Aorta (tissue), 5 donors: ENCODE measurements around the gene MPZL1. TPM values are rescaled to one million over a fixed set of nuclear protein-coding genes. Genes with fewer than 3 reads are reported as not detected.
A peak's percentile ranks its signal among the peaks of the same experiment; 100 is the strongest.

ENCODE experiments used
- ATAC-seq: fragments of 200-7000 bp; cut with Tn5 transposase; one replicate; pipeline ENCODE4 v1.9.1; 2022; ENCODE audit warnings: moderate library complexity; ENCODE audit not compliant: low FRiP score
- DNase-seq, 2 donors: peaks; one replicate each; pipeline ENCODE4 v3.0.0-alpha.2; 2020
- H3K27ac ChIP-seq, 2 donors: one replicate each; pipeline ENCODE4 v1.5.1; 2013; ENCODE audit warnings: low read length in 2 of 2, mild to moderate bottlenecking in 2 of 2, moderate library complexity in 2 of 2, control low read depth in 1 of 2, inconsistent platforms in 1 of 2, low read depth in 1 of 2
- H3K27me3 ChIP-seq, 2 donors: one replicate each; pipeline ENCODE4 v1.6.1; 2013; ENCODE audit warnings: control low read depth in 1 of 2, low read length in 1 of 2, mild to moderate bottlenecking in 1 of 2, moderate library complexity in 1 of 2; ENCODE audit not compliant: insufficient read depth in 2 of 2, control insufficient read depth in 1 of 2
- H3K36me3 ChIP-seq, 2 donors: one replicate each; pipeline ENCODE4 v1.6.1; 2013; ENCODE audit warnings: control low read depth in 1 of 2, low read length in 1 of 2, mild to moderate bottlenecking in 1 of 2; ENCODE audit not compliant: insufficient read depth in 2 of 2, control insufficient read depth in 1 of 2
- H3K4me1 ChIP-seq, 2 donors: one replicate each; pipeline ENCODE4 v1.6.1; 2013; ENCODE audit warnings: low read length in 2 of 2, control low read depth in 1 of 2, mild to moderate bottlenecking in 1 of 2, moderate library complexity in 1 of 2; ENCODE audit not compliant: insufficient read depth in 2 of 2, control insufficient read depth in 1 of 2
- H3K4me3 ChIP-seq, 2 donors: one replicate each; pipeline ENCODE4 v1.5.1; 2013; ENCODE audit warnings: low read length in 2 of 2, control low read depth in 1 of 2, mild to moderate bottlenecking in 1 of 2
- H3K9me3 ChIP-seq: one replicate; pipeline ENCODE4 v1.6.1; 2013; ENCODE audit warnings: mild to moderate bottlenecking, low read length; ENCODE audit not compliant: control insufficient read depth
- WGBS, 2 donors: extraction: QIAGEN DNeasy Blood & Tissue Kit; methylation state at CpG; one replicate each; pipeline ENCODE4 v1.1.7; 2013; 5-methylcytosine and 5-hydroxymethylcytosine counted together
- intact Hi-C, 2 donors: fragments of 100-400 bp; cut with DNase I; formaldehyde crosslinking; loops; one replicate each; pipeline versions ENCODE4 v1.14.2 to v1.15.0; 2022
- long read RNA-seq, 2 donors: library from polyadenylated mRNA; unstranded; transcript quantifications; one replicate each; pipeline ENCODE4 v2.0.0, GENCODE V29; 2020 to 2021
- polyA plus RNA-seq, 2 donors: library from polyadenylated mRNA; stranded (reverse); fragments of 200-250 nt; gene quantifications; one replicate each; pipeline ENCODE4 v1.2.3, GENCODE V29; 2013
- total RNA-seq, 2 donors: library from RNA; stranded (reverse); fragmentation: NEBNext Ultra II Directional; extraction: Animal tissue kit (Norgen Biotek cat#: 25700); gene quantifications; one replicate each; pipeline ENCODE4 v1.2.1, GENCODE V29; 2021
- donor health status: healthy with polysubstance abuse.
- donor health status: Bipolar disorder and iron deficiency.
- donor health status: DM: no; HTN: no; CAD: no.
- donor health status: DM: no; HTN: no; CAD: no.
- donor health status: DM: yes; HTN: yes; CAD: no.

Gene MPZL1
- total RNA-seq (100 to 1,000 TPM; 101 to 148 TPM), polyA plus RNA-seq (10 to 100 TPM; 21.7 to 58.8 TPM)
- long read RNA-seq, donor 1, full-length matches to known transcripts: 65 of 105 reads
- long read RNA-seq, donor 1, partial matches to known transcripts: 2 of 105 reads
- long read RNA-seq, donor 1, other reads (novel, unspliced or antisense): 38 of 105 reads
- long read RNA-seq, donor 2, full-length matches to known transcripts: 73 of 104 reads
- long read RNA-seq, donor 2, partial matches to known transcripts: 4 of 104 reads
- long read RNA-seq, donor 2, other reads (novel, unspliced or antisense): 27 of 104 reads

DNA sequence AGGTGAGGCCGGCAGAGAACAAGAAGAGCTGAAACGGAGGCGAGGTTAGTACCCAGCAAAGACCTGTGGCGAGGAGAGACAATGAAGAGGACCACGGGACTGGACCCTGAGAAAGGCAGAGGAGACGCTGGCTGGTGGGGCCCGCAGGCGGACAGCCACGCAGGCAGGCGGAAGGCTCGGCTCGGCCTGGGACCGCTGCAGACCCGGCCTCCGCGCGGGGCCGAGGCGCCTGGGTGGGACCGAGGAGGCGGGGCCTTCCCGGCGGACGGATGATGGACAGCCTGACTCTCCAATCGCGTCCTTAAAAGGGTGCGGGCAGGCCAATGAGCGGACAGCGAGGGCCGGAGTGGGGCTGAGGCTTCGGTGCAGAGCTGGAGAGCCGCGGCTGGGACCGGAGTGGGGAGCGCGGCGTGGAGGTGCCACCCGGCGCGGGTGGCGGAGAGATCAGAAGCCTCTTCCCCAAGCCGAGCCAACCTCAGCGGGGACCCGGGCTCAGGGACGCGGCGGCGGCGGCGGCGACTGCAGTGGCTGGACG, at the start of gene MPZL1:
Gene MPZL1, plus strand, starts transcription at position 366 of the 535 bp plus-strand sequence. CDS start 170 bp downstream, outside the sequence.
- Histone ChIP-seq H3K27ac (peak within 1 kb of the TSS; percentile 85 to 97), H3K9me3 (no peaks in the 10 kb centered on the region), H3K4me1 (peaks cover 7 to 12% of the 10 kb centered on the region in 2 donors), H3K27me3 (no peaks in the 10 kb centered on the region), H3K4me3 (peak within 1 kb of the TSS; percentile 93 to 96), H3K36me3 (no peaks in the 10 kb centered on the region)
- ATAC-seq: peak; percentile 98
- intact Hi-C loops: loop anchor here (2.0 to 5.0 kb wide), 2 partner anchors 81 kb away; no protein-coding TSS in a partner anchor
- DNase-seq: peak; percentile 97 to 98
- WGBS, 2 donors: 0% methylated on average over 34 to 52 of the region's 52 CpGs

DNA sequence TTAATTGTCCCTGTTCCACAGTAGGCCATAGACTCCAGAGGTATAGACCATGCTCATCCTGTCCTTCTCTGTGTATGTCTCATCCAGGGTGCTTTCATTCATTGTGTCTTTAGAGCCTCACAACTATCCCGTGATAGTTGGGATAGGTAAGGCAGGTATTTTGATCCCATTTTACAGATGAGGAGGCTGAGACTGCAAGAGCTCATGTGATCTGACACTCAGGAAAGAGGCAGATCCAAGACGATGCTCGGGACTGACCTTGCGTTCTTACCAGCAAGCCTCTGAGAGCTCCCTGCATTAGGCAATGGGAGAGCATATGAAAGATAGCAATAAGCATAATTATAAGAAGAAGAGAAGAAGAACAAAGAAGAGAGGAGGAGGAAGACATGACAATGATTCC, 49.0 kb upstream of the MPZL1 start:
- no peaks in the 10 kb centered on the region for H3K9me3 ChIP-seq
- intact Hi-C loops: no loop called here
- H3K36me3 ChIP-seq: no peaks in the 10 kb centered on the region
- H3K4me1 ChIP-seq: no peaks in the 10 kb centered on the region
- no peaks in the 10 kb centered on the region for H3K27me3 ChIP-seq
- no peak overlapping the region for H3K27ac ChIP-seq
- no peak for DNase-seq
- ATAC-seq: no peak
- 67 to 83% methylated on average over 4 of the region's 4 CpGs for WGBS, 2 donors
- H3K4me3 ChIP-seq: no peak overlapping the region

DNA sequence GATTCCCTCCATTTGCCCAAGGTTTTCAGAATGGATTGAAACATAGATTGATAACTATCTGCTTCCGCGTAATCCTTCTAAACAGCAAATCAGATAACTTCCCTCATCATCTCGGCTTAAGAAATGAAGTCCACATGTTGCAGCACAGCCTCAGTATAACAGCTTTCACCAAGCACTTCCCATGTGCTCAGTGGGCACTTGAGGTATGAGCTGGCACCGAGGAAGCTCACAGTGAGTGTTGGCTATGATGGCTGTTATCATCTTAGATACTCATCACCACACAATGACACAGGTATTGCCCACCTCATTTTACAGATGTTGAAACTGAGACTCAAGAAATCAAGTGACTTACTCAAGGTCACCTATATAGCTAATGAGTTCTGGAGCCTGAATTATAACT, 48.5 kb upstream of the MPZL1 start:
- 91% methylated on average over 4 of the region's 4 CpGs for WGBS, 2 donors

DNA sequence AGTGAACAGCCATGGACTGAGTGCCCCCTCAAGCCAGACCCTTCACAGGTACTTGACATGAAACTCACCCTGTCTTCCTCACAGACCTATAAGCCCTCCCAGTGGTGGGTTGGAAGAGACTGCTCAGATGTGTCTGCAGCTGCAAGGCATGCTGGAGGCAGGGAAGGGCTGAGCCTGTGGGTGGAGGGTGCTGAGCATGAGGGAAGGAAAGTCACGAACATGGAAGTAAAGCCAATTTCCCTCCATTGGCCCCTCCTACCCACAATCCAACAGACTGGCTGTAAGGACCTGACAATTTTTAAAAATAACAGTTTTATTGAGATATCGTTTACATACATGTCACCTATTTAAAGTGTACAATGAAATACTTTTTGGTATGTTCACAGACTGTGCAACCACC, 47.6 kb upstream of the MPZL1 start:
- 64 to 83% methylated on average over 2 of the region's 2 CpGs for WGBS, 2 donors
- intact Hi-C loops: no loop called here
- Histone ChIP-seq H3K9me3 (no peaks in the 10 kb centered on the region), H3K27me3 (no peaks in the 10 kb centered on the region), H3K36me3 (no peaks in the 10 kb centered on the region), H3K27ac (no peak overlapping the region), H3K4me1 (no peaks in the 10 kb centered on the region), H3K4me3 (no peak overlapping the region)
- no peak for ATAC-seq
- DNase-seq: no peak

More for the DNA sequence above, 48.5 kb upstream of the MPZL1 start:
- Histone ChIP-seq H3K27ac (no peak overlapping the region), H3K4me3 (no peak overlapping the region), H3K4me1 (no peaks in the 10 kb centered on the region), H3K27me3 (no peaks in the 10 kb centered on the region), H3K9me3 (no peaks in the 10 kb centered on the region), H3K36me3 (no peaks in the 10 kb centered on the region)
- DNase-seq: no peak
- intact Hi-C loops: no loop called here
- ATAC-seq: no peak

DNA sequence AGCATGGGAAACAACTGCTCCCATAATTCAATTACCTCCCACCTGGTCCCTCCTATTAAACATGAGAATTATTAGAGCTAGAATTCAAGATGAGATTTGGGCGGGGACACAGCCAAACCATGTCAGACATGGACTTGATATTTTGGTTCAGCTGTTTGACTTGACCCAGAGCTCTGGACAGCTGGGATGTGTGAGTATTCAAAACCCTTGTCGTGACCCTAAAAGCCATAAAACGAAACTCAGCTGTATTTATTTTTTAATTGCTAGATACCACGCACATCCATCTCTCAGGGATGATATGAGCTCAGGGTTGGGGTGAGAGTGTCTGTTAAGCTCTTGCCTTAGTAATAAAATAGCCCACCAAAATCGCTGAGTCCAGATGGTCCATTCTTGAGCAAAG, 46.3 kb upstream of the MPZL1 start:
- intact Hi-C loops: no loop called here
- DNase-seq: no peak
- Histone ChIP-seq H3K27ac (no peak overlapping the region), H3K4me1 (no peaks in the 10 kb centered on the region), H3K27me3 (no peaks in the 10 kb centered on the region), H3K36me3 (no peaks in the 10 kb centered on the region), H3K9me3 (no peaks in the 10 kb centered on the region), H3K4me3 (no peak overlapping the region)
- no peak for ATAC-seq
- WGBS, 2 donors: 92 to 94% methylated on average over 5 of the region's 5 CpGs

DNA sequence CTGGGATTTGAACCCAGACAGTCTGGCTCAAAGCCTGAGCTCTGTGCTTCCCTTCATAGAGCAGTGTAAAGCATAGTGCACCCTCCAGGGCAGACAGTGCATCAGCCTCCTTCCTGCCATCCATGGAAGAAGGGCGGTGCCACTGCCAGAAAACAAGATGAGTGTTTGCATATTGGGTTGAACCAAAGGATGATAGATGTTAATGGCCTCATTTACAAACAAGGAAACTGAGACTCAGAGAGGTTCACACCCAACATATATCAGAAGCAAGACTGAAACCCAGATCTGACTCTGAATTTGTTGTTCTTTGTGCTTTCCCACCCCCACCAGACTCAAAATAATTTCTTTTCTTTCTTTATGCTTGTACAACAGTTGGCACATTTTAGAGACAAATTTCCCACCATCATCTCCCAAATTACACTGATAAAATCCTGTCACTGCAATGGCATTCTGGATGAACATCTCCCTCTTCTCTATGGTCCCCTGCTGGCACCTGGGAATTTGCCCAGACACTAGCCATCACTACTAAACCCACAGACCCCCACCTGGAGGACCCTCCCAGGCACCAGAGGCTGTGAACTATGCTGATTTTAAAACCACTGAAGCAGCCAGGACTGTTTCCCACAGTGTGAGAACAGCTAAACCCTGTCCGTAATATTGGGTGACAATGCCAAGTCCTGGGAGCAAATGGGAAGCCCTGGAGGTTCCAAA, 45.4 kb upstream of the MPZL1 start:
- Histone ChIP-seq H3K27me3 (no peaks in the 10 kb centered on the region), H3K36me3 (no peaks in the 10 kb centered on the region), H3K27ac (no peak overlapping the region), H3K9me3 (no peaks in the 10 kb centered on the region), H3K4me1 (no peaks in the 10 kb centered on the region), H3K4me3 (no peak overlapping the region)
- ATAC-seq: no peak
- DNase-seq: no peak
- WGBS, 2 donors: 86 to 88% methylated on average over 2 of the region's 2 CpGs
- intact Hi-C loops: no loop called here

DNA sequence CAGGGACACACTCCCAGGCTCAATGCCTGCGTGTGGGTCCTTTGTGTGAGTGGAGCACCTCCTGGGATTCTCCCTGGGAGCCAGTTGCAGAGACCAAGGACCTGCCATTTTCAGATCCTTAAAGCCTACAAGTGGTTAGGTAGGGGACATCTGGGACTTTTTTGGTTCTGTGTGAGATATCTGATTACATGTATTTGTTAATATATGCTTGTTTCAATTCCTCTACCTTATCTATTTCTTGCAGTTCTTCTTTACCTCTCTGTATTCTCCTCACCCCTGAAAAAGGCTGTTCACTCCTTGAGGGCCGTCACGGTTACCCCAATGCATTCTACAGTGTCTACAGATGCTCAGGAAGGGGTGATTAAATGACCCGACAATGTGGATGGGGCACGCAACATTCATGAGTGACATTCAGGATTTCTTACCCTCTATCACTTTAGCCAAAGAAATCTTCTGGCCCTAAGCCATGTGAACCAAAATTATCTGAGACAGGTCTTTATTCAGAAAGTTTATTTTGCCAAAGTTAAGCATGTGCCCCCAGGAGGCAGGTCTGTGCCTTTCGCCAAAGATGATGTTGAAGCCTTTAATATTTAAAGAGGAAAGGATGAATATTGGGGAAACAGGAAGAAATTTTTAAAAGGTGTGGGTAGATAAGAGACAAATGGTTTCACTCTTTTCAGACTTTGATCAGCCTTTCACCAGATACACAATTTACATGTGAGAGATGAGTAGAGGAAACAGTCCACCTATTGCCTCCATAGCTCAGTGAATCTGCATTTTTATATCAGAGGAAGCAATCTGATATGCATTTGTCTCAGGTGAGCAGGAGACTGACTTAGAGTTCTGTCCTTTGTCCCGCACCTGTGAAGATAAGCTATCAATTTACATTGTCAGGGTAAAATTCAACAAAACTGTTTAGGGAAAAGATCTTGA, 44.6 kb upstream of the MPZL1 start:
- ATAC-seq: no peak
- no peaks in the 10 kb centered on the region for H3K9me3 ChIP-seq
- intact Hi-C loops: no loop called here
- H3K27ac ChIP-seq: no peak overlapping the region
- 65 to 79% methylated on average over 7 of the region's 7 CpGs for WGBS, 2 donors
- no peaks in the 10 kb centered on the region for H3K36me3 ChIP-seq
- no peaks in the 10 kb centered on the region for H3K4me1 ChIP-seq
- H3K4me3 ChIP-seq: no peak overlapping the region
- H3K27me3 ChIP-seq: no peaks in the 10 kb centered on the region
- DNase-seq: no peak

DNA sequence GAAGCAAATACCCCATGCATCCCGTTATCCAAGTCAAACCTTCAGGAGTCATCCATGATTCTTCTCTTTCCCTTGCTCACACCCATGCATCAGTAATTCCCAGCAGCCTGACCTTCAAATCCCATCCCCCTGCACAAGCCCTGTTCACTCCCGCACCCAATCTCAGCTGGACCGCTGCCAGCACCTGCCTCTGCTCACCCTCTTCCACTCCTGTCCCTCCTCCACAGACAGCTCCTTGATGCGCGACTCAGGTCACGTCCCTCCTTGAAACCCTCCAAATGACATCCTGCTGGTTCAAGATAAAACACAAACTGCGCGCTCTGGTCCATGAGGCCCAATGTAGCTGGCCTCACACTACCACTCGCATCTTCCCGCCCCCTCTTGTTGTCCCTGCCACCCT, 43.4 kb upstream of the MPZL1 start:
- 91 to 92% methylated on average over 10 of the region's 10 CpGs for WGBS, 2 donors
- Histone ChIP-seq H3K27ac (no peak overlapping the region), H3K27me3 (no peaks in the 10 kb centered on the region), H3K36me3 (no peaks in the 10 kb centered on the region), H3K4me3 (no peak overlapping the region), H3K4me1 (no peaks in the 10 kb centered on the region), H3K9me3 (no peaks in the 10 kb centered on the region)
- DNase-seq: no peak
- no peak for ATAC-seq
- intact Hi-C loops: no loop called here
